HepG2 (cell line): ENCODE data around the gene VAC14. TPM values are rescaled to one million over a fixed set of nuclear protein-coding genes. Genes with fewer than 3 reads are reported as not detected.

ENCODE experiments used
- HES4 ChIP-seq: sonication (generic); formaldehyde crosslinking; IDR thresholded peaks from 2 replicates; pipeline ENCODE4 v1.9.0; 2021; ENCODE audit warnings: mild to moderate bottlenecking, missing genetic modification reagents, borderline replicate concordance
- KLF11 ChIP-seq: IDR thresholded peaks from 2 replicates; pipeline ENCODE4 v1.6.1; 2016; ENCODE audit warnings: missing compliant biosample characterization
- SRY ChIP-seq: sonication (generic); formaldehyde crosslinking; IDR thresholded peaks from 2 replicates; pipeline ENCODE4 v1.8.0; 2022; ENCODE audit warnings: mild to moderate bottlenecking, missing genetic modification reagents
- TRAFD1 ChIP-seq: sonication (generic); formaldehyde crosslinking; IDR thresholded peaks from 2 replicates; pipeline ENCODE4 v1.5.1; 2020; ENCODE audit warnings: missing genetic modification reagents, mild to moderate bottlenecking, borderline replicate concordance
- XRCC5 ChIP-seq: fragments of 200-400 bp; formaldehyde crosslinking; optimal IDR thresholded peaks from 2 replicates; pipeline ENCODE3; 2017; ENCODE audit warnings: mild to moderate bottlenecking, low read length
- ZBTB7A ChIP-seq: sonication (generic); formaldehyde crosslinking; IDR thresholded peaks from 2 replicates; pipeline ENCODE4 v1.8.0; 2022; ENCODE audit warnings: mild to moderate bottlenecking, missing genetic modification reagents
- ZNF232 ChIP-seq: sonication (generic); formaldehyde crosslinking; IDR thresholded peaks from 2 replicates; pipeline ENCODE4 v1.4.0; 2020; ENCODE audit warnings: missing genetic modification reagents, borderline replicate concordance
- polyA plus RNA-seq, 8 experiments: library from polyadenylated mRNA; depleted of rRNA in 3 of 8; stranded (reverse) in 7 of 8; unstranded in 1 of 8; fragments of >200 nt; fragmentation: Illumina TruSeq in 4 of 8; extraction: Trizol in 4 of 8; gene quantifications; 2 replicates each; pipeline versions ENCODE4 v1.2.1 to v1.2.3, GENCODE V29; 2011 to 2016; ENCODE audit warnings: low read depth in 4 of 8, missing spikeins in 1 of 8, mixed read lengths in 1 of 8; ENCODE audit not compliant: insufficient read depth in 1 of 8
- total RNA-seq, 5 experiments: library from RNA; depleted of rRNA; stranded (reverse); fragments of >200 nt; fragmentation: Illumina TruSeq; extraction: Trizol; gene quantifications; 2 replicates each; pipeline ENCODE4 v1.2.3, GENCODE V29; 2016; ENCODE audit warnings: low read depth in 1 of 5
- TF ChIP-seq, protein P1 (sequence below): sonication (generic); formaldehyde crosslinking; IDR thresholded peaks from 2 replicates; pipeline ENCODE4 v1.5.0; 2020; ENCODE audit warnings: mild to moderate bottlenecking, missing genetic modification reagents
- TF ChIP-seq, protein P2 (sequence below): sonication (generic); formaldehyde crosslinking; IDR thresholded peaks from 2 replicates; pipeline ENCODE4 v1.5.0; 2020; ENCODE audit warnings: mild to moderate bottlenecking, missing genetic modification reagents, borderline replicate concordance
- TF ChIP-seq, protein P3 (sequence below): sonication (generic); formaldehyde crosslinking; IDR thresholded peaks from 2 replicates; pipeline ENCODE4 v1.4.0; 2020; ENCODE audit warnings: missing genetic modification reagents, borderline replicate concordance

Gene VAC14
- total and polyA plus RNA-seq, 2 of the 13 experiments (the other 11 are each of a cell fraction or from before 2014, with no cell fraction given), result 23.5 to 24.6 TPM

- TF ChIP-seq SRY (CRISPR knock-in tag) (0 out of 2 replicates have a peak, but pooled peaks have one; percentile 6), HES4 (CRISPR knock-in tag) (no peak), ZBTB7A (CRISPR knock-in tag) (0 out of 2 replicates have a peak, but pooled peaks have one; percentile 29), XRCC5 (peak; percentile 1), KLF11 (CRISPR knock-in tag) (no peak), ZNF232 (CRISPR knock-in tag) (0 out of 2 replicates have a peak, but pooled peaks have one; percentile 17), TRAFD1 (no peak)
- TF ChIP-seq, protein P1, sequence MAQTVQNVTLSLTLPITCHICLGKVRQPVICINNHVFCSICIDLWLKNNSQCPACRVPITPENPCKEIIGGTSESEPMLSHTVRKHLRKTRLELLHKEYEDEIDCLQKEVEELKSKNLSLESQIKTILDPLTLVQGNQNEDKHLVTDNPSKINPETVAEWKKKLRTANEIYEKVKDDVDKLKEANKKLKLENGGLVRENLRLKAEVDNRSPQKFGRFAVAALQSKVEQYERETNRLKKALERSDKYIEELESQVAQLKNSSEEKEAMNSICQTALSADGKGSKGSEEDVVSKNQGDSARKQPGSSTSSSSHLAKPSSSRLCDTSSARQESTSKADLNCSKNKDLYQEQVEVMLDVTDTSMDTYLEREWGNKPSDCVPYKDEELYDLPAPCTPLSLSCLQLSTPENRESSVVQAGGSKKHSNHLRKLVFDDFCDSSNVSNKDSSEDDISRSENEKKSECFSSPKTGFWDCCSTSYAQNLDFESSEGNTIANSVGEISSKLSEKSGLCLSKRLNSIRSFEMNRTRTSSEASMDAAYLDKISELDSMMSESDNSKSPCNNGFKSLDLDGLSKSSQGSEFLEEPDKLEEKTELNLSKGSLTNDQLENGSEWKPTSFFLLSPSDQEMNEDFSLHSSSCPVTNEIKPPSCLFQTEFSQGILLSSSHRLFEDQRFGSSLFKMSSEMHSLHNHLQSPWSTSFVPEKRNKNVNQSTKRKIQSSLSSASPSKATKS (CRISPR knock-in tag), result no peak
- TF ChIP-seq, protein P2, sequence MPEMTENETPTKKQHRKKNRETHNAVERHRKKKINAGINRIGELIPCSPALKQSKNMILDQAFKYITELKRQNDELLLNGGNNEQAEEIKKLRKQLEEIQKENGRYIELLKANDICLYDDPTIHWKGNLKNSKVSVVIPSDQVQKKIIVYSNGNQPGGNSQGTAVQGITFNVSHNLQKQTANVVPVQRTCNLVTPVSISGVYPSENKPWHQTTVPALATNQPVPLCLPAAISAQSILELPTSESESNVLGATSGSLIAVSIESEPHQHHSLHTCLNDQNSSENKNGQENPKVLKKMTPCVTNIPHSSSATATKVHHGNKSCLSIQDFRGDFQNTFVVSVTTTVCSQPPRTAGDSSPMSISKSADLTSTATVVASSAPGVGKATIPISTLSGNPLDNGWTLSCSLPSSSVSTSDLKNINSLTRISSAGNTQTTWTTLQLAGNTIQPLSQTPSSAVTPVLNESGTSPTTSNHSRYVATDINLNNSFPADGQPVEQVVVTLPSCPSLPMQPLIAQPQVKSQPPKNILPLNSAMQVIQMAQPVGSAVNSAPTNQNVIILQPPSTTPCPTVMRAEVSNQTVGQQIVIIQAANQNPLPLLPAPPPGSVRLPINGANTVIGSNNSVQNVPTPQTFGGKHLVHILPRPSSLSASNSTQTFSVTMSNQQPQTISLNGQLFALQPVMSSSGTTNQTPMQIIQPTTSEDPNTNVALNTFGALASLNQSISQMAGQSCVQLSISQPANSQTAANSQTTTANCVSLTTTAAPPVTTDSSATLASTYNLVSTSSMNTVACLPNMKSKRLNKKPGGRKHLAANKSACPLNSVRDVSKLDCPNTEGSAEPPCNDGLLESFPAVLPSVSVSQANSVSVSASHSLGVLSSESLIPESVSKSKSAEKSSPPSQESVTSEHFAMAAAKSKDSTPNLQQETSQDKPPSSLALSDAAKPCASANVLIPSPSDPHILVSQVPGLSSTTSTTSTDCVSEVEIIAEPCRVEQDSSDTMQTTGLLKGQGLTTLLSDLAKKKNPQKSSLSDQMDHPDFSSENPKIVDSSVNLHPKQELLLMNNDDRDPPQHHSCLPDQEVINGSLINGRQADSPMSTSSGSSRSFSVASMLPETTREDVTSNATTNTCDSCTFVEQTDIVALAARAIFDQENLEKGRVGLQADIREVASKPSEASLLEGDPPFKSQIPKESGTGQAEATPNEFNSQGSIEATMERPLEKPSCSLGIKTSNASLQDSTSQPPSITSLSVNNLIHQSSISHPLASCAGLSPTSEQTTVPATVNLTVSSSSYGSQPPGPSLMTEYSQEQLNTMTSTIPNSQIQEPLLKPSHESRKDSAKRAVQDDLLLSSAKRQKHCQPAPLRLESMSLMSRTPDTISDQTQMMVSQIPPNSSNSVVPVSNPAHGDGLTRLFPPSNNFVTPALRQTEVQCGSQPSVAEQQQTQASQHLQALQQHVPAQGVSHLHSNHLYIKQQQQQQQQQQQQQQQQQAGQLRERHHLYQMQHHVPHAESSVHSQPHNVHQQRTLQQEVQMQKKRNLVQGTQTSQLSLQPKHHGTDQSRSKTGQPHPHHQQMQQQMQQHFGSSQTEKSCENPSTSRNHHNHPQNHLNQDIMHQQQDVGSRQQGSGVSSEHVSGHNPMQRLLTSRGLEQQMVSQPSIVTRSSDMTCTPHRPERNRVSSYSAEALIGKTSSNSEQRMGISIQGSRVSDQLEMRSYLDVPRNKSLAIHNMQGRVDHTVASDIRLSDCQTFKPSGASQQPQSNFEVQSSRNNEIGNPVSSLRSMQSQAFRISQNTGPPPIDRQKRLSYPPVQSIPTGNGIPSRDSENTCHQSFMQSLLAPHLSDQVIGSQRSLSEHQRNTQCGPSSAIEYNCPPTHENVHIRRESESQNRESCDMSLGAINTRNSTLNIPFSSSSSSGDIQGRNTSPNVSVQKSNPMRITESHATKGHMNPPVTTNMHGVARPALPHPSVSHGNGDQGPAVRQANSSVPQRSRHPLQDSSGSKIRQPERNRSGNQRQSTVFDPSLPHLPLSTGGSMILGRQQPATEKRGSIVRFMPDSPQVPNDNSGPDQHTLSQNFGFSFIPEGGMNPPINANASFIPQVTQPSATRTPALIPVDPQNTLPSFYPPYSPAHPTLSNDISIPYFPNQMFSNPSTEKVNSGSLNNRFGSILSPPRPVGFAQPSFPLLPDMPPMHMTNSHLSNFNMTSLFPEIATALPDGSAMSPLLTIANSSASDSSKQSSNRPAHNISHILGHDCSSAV (CRISPR knock-in tag), result no peak
- TF ChIP-seq, protein P3, sequence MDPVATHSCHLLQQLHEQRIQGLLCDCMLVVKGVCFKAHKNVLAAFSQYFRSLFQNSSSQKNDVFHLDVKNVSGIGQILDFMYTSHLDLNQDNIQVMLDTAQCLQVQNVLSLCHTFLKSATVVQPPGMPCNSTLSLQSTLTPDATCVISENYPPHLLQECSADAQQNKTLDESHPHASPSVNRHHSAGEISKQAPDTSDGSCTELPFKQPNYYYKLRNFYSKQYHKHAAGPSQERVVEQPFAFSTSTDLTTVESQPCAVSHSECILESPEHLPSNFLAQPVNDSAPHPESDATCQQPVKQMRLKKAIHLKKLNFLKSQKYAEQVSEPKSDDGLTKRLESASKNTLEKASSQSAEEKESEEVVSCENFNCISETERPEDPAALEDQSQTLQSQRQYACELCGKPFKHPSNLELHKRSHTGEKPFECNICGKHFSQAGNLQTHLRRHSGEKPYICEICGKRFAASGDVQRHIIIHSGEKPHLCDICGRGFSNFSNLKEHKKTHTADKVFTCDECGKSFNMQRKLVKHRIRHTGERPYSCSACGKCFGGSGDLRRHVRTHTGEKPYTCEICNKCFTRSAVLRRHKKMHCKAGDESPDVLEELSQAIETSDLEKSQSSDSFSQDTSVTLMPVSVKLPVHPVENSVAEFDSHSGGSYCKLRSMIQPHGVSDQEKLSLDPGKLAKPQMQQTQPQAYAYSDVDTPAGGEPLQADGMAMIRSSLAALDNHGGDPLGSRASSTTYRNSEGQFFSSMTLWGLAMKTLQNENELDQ (CRISPR knock-in tag), result no peak
- TF ChIP-seq, all 625 proteins: peak for 17
These were observed 110.7 kb downstream of the VAC14 start (continued) for GRCh38 chr16:70689970-70690891.
